Measurements from ENCODE around the gene LY6G5C. TPM values are rescaled to one million over a fixed set of nuclear protein-coding genes. Genes with fewer than 3 reads are reported as not detected.
A peak's percentile ranks its signal among the peaks of the same experiment; 100 is the strongest.

LY6G5C gene
- total RNA-seq, 1 donor from 2014 or later, result 13.8 TPM

DNA sequence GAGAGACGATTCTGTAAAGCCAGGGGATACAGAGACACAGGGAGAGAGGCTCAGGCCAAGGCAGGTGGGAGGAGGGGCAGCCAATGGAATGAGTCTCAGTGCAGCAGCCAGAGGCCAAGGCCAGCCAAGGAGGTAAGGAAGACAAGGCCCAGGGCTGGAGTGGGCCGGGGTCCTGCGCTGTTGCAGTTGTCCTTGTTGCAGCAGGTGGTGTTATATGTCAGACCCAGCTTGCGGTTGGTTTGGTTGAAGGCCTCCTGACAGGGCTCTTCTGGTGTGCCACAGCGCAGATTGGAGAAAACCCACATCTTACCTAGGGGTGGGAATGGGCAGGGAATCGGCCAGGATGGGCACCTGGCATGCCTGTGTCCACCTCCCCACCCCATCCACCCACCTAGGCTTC, 38.1 kb upstream of the LY6G5C start:
- H3K4me1 Mint-ChIP-seq (ENCODE audit: low read depth, unreplicated experiment), result peaks cover 7% of the 10 kb centered on the region
- TF ChIP-seq, protein P1, sequence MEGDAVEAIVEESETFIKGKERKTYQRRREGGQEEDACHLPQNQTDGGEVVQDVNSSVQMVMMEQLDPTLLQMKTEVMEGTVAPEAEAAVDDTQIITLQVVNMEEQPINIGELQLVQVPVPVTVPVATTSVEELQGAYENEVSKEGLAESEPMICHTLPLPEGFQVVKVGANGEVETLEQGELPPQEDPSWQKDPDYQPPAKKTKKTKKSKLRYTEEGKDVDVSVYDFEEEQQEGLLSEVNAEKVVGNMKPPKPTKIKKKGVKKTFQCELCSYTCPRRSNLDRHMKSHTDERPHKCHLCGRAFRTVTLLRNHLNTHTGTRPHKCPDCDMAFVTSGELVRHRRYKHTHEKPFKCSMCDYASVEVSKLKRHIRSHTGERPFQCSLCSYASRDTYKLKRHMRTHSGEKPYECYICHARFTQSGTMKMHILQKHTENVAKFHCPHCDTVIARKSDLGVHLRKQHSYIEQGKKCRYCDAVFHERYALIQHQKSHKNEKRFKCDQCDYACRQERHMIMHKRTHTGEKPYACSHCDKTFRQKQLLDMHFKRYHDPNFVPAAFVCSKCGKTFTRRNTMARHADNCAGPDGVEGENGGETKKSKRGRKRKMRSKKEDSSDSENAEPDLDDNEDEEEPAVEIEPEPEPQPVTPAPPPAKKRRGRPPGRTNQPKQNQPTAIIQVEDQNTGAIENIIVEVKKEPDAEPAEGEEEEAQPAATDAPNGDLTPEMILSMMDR (IDR thresholded peaks at IDR 0.05; ENCODE audit: partially characterized antibody, unreplicated experiment), result no peak
- no peak for DNase-seq
- H3K9me3 Mint-ChIP-seq (ENCODE audit: unreplicated experiment), result peaks cover 7% of the 10 kb centered on the region
- H3K27ac Mint-ChIP-seq (ENCODE audit: unreplicated experiment), result no peak overlapping the region
- H3K27me3 Mint-ChIP-seq (ENCODE audit: unreplicated experiment), result peaks cover 7% of the 10 kb centered on the region
- no peak overlapping the region for H3K4me3 Mint-ChIP-seq (ENCODE audit: unreplicated experiment)
- no peaks in the 10 kb centered on the region for H3K36me3 Mint-ChIP-seq (ENCODE audit: unreplicated experiment)

DNA sequence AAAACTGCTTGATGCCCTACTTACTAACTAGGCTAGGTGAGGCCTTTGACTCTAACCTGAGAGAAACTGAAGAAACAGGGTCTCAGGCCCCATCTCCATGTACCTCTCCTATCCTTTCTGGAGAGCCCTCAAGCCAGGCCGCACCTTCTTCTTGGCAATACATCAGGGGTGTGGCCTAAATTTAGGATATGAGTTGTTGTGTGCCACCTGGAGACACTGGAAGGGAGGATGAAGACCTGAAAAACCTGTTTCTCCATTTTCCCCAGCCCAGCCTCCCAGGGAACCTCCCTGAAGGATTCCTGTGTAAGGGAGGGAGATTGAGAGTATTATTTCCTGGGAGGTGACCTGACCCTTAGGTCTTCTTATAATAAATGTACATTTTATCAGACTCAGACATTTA, 37.4 kb upstream of the LY6G5C start:
- H3K27ac Mint-ChIP-seq (ENCODE audit: unreplicated experiment), result no peak overlapping the region
- DNase-seq, result no peak
- H3K27me3 Mint-ChIP-seq (ENCODE audit: unreplicated experiment), result peaks cover 8% of the 10 kb centered on the region

DNA sequence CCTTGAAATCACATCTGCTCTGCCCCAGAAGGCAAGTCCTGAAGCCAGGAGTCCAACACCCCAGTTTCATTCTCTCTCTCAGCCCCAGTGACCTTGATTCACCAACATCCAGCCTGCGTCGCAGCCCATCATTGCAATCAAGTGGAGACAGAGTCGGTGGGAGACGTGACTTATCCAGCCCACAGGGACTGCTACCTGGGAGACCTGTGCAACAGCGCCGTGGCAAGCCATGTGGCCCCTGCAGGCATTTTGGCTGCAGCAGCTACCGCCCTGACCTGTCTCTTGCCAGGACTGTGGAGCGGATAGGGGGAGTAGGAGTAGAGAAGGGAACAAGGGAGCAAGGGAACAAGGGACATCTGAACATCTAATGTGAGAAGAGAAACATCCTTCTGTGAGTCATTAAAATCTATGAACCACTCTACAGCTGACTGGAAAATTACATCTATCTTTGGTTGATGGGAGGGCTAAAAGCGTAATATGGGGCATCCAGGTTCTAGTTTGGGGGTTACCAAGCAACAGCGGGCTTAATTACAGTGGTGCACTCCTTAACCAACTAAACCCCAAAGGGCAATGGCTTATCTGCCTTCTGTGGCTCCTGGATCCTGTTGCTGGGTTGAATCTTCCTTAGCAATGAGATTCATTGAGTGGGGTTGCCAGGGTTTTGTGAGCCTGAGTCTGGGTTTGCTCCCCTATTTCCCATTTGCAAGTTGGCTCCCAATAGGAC, 36.8 kb upstream of the LY6G5C start:
- Mint-ChIP-seq H3K9me3 (ENCODE audit: unreplicated experiment) (peaks cover 5% of the 10 kb centered on the region), H3K27me3 (ENCODE audit: unreplicated experiment) (peaks cover 11% of the 10 kb centered on the region), H3K4me1 (ENCODE audit: low read depth, unreplicated experiment) (peaks cover 12% of the 10 kb centered on the region), H3K4me3 (ENCODE audit: unreplicated experiment) (peak overlapping the region; percentile 30), H3K36me3 (ENCODE audit: unreplicated experiment) (no peaks in the 10 kb centered on the region), H3K27ac (ENCODE audit: unreplicated experiment) (no peak overlapping the region)
- TF ChIP-seq, protein P1 (IDR thresholded peaks at IDR 0.05; ENCODE audit: partially characterized antibody, unreplicated experiment), result no peak
- DNase-seq, result no peak

More for the DNA sequence above, 37.4 kb upstream of the LY6G5C start:
- no peaks in the 10 kb centered on the region for H3K36me3 Mint-ChIP-seq (ENCODE audit: unreplicated experiment)
- H3K4me3 Mint-ChIP-seq (ENCODE audit: unreplicated experiment), result no peak overlapping the region
- TF ChIP-seq, protein P1 (IDR thresholded peaks at IDR 0.05; ENCODE audit: partially characterized antibody, unreplicated experiment), result no peak
- H3K4me1 Mint-ChIP-seq (ENCODE audit: low read depth, unreplicated experiment), result peaks cover 9% of the 10 kb centered on the region
- H3K9me3 Mint-ChIP-seq (ENCODE audit: unreplicated experiment), result peaks cover 5% of the 10 kb centered on the region

DNA sequence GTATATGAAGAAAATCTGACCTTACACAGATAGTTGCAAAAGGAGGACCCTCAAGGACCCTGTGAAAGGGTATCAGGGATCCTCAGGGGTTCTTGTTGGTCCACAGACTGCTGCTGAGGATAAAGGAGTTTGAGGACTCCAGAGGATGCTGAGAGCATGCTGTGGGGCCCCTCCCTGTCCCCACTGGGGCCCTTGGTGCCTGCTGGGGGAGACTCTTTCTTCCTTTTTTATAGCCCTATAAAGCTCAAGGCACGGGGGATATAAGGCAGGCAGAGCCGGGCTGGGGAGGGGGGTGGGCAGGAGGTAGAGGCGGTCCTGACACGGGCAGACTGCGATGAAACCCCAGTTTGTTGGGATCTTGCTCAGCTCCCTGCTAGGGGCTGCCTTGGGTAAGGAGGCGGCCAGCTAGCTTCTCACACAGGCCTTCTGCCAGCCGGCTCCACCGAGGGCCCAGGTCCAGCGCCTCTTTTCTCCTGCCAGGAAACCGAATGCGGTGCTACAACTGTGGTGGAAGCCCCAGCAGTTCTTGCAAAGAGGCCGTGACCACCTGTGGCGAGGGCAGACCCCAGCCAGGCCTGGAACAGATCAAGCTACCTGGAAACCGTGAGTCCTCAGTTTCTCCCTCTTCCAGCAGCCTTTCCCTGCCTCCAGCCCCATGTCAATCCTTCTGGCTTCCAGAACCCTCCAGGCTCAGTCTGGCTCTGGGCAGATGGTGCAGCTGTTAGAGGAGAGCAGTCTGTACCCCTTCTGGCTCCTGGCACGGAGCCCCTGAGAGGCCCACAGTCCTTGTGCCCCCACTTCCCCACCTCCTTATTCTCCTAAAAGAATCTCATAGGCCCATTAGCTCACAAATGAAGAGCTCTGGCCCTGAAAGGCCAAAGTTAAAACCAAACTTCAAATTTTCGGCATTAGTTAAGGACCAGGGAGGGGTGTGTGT, 34.4 kb upstream of the LY6G5C start, which contains the start of gene LY6G6D:
Gene LY6G6D, plus strand, starts transcription at position 327 of the 937 bp plus-strand sequence. Its CDS starts 8 bp downstream, at position 335.
- peak within 1 kb of the TSS; percentile 75 for H3K4me3 Mint-ChIP-seq (ENCODE audit: unreplicated experiment)
- TF ChIP-seq, protein P1 (IDR thresholded peaks at IDR 0.05; ENCODE audit: partially characterized antibody, unreplicated experiment), result no peak
- peaks cover 7% of the 10 kb centered on the region for H3K27me3 Mint-ChIP-seq (ENCODE audit: unreplicated experiment)
- H3K9me3 Mint-ChIP-seq (ENCODE audit: unreplicated experiment), result peaks cover 14% of the 10 kb centered on the region
- H3K4me1 Mint-ChIP-seq (ENCODE audit: low read depth, unreplicated experiment), result peaks cover 17% of the 10 kb centered on the region
- no peaks in the 10 kb centered on the region for H3K36me3 Mint-ChIP-seq (ENCODE audit: unreplicated experiment)
- peak within 1 kb of the TSS; percentile 62 for H3K27ac Mint-ChIP-seq (ENCODE audit: unreplicated experiment)
- no peak for DNase-seq

Measured in glutamatergic neuron (in vitro differentiated cells).